DMS 273 treated with DMSO at 0.1 percent for 48 hours (cell line): ENCODE data around the gene ANK3.
A peak's percentile ranks its signal among the peaks of the same experiment; 100 is the strongest.
"Not testable (repeated sequence)": the region's sequence is repeated elsewhere in the genome, so short reads cannot be mapped to it uniquely, and the experiment has no call there.

Experiments used
- DNase-seq: peaks from one replicate; lab custom pipeline; 2025; lab: John Stamatoyannopoulos, UW

The ANK3 gene

DNA sequence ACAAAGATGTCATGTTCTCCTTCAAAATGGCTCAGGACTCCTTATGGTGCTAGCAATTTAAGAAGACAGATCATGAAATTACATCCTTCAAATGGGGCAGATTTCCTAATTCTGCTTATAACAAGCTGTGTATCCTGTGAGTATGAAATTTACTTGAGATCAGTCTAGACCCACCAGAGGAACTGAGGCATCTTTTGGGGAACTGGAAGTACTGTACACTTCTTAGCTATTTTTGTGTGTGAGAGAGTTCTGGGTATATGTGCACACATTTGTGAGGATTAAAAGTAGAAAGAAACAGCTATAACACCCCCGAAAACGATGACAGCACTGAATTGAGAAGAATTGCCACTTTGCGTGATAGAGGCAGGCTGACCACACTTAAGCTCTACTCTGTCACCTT, 296.4 kb downstream of the ANK3 start:
- no peak for DNase-seq

DNA sequence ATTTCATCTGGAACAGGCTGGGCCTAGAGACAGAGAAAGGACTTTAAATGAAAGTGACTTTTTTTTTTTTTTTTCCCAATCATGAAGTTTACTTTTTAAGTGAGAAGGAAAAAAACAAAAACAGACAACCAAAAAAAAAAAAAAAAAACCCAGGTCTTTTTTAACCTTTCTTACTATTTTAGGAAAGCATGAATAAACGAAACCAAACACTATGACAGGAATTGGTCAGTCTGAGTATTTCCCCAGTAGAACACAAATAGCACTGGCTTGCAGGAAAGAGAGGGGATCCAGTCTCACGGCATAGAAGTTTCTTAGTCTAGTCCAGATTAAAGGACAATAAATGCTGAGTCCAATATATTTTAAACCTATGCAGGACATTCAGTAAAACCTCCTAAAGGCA, 302.8 kb downstream of the ANK3 start:
- no peak for DNase-seq

DNA sequence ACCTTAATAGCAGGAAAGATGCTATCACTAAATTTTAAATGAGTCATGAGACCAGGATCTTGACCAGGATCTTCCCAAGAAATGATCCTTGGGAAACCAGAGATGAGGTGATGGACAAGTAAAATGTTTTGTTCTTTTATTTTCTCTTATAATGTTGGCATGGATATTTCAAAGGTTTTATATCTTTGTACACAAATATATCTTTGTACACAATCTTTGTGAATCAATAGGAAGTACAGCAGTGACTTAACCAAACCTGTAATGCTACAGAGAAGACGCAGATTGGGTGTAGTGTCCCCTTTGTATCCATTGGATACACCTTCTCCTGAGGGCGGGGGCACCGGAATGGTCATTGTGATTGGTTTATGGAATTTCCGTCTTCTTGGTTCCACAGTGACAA, 303.3 kb downstream of the ANK3 start:
- no peak for DNase-seq

DNA sequence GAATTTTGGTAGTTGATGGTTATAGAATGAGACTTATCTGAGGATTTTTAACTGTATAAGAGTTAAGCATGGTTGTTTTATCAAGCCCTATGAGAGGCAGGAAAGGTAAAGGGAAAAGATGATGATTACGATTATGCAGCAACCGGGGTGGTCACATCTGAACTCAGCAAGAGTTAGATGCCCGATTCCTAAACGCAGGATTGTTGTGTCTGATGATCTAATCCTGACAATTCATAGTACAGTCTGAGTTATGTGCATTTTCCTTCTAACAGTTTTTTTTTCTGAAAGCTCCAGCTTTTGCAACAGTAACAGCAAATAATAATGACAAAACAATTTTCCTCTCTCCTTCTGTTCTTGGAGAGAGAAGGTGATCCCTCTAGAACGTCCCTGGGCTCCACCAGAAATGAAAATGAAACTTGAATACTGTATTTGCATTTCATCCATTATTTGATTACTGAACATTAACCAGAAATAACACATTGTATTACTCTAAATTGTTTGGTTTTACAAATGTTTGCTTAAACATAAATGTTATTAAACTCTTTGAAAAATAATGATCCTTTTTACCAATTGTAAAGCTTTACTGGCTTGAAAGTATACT, 306.8 kb downstream of the ANK3 start:
- no peak for DNase-seq

DNA sequence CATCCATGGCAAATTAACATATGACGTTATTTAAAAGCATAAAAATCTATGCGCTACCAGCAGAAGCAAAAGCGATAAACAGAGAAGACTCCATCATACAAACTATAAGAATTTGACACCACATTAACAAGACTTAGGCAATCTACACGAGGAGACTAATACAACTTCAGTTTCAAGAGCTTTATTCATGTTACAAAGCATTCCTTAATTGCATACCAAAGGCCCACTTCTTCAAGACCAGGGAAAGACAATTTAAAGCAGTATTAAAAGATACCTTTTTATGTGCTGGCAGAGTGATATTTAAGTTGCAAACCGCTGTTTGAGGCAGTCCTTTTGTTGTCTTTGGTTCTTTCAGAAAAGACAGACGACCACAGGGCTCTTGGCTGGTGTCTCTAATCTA, 307.3 kb downstream of the ANK3 start:
- DNase-seq, result no peak

DNA sequence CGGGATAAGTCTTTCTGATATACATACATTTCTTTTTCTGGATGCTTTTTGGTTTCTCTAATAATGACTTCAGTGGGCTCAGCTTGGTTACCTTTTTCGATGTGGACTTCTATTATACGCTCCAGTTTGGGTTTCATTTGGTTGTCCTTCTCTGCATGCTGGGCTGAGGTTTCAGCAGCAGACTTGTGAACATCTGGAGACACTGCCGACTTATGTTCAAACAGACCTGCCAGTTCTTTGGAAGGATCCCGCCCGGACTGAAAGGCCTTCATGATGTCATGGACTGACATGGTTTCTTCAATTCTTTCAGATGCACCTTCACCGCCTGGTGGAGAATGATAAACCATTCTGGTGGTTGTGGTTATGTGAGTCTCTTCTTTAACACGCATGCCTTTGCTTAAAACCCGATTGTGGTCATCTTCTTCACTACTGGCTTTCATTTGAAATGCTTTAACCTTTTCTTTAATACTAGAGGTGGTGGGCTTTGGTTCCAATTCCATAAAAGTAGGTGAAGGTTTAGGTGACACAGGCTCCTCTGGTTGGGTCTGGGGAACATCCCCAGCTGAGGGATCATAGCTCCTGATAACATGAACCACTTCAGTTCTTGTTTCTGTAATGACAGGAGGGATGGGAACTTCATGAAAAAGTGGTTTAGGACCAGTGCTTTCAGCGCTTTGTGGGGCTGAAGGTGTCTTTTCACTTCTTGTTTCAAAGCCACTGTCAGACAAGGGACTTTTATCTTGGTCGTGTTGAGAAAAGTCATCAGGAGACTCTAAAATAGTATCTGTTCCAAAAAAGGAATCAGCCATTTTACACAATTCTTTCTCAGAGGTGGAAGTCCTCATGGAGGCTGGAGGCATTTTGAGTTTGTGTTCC, 315.7 kb downstream of the ANK3 start:
- DNase-seq, result no peak

DNA sequence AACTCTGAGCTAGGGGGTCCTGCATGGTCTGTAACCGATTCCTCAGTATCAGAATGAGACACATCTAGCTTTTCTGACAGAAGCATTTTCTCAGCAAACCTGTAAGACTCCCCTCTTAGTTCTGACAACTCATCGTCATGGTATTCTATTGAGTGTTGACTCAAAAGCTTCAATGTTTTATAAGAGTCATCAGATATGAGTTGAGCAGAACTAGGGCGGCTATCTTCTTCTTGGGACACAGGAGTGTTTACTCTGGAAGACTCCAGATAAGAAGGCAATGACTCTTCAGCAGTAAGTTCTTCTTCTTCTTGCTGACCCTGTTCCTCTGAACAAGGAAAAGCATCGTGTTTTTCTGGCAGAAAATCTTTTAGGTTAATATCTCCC, 316.3 kb downstream of the ANK3 start:
- DNase-seq, result no peak

DNA sequence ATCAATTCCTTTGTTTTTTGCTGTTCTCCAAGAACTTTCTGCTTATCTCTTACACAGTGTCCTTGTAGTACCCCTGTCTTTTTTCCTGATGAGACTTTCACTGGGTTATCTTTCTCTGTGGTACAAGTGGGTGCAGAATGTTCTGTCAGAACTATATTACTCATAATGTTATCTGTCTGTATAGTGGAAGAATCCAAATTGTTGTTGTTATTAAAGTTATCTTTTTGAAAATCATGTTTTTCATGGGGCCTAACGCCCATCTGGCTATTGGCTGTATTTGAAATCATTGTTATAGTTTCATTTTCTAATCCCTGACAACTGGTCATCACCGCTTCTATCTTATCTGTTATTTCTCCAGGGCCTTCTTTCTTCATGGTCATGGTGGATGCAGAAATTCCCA, 320.4 kb downstream of the ANK3 start:
- DNase-seq, result no peak

DNA sequence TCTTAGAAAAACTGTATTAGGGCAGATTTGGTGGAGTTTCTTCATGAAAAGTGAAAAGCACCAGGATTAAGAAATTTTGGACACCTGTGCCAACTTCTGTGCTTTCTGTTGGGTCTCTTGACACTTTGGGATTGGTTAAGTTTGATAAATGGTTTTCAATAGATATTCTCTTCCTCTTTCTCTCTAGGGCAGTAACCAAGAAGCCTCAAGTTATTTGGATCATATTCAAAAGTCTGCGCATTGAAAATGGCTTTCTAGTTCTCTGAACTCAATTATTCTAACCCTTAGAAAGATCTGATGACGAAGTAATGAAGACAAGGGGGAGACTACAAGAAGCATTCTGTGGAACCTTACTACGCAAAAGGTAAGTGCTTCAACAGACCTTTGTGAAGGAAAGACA, 339.3 kb downstream of the ANK3 start:
- no peak for DNase-seq

DNA sequence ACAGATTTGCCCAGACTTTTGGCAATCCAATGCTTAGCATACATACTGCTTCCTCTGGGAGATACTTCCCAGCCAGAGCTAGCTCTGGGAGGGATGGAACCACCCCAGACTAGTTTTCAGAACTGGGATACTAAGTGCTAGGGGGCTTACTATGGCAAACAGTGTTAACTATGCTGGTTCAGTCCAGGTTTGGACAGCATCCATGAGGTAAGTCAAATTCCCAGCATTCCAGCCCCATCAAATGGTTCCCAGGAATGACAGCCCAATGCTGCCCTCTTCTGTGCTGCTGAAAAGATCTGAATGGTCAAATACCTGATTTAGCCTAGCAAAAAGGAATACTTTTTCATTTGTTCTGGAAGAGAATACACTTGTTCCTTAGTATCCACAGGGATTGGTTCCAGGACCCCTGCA, 341.6 kb downstream of the ANK3 start:
- DNase-seq, result no peak

DNA sequence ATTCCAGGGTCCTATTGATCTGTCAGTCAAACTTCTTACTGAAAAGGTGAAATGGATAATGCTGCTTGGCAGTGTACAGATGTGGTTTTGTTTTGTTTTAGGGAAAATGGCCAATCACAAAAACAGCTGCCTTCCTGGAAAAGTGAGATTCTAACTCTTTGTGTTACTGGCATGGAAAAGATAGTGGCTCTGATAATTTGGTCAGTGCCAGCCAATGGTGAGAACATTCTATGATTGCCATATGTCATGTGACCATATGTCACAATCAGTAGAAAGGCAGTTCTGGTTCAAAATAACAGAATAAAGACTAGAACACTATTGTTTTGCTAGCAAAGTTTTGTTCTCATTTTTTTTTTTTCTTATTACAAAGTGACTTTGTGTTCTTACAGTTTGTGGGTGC, 344.1 kb downstream of the ANK3 start:
- DNase-seq, result no peak

DNA sequence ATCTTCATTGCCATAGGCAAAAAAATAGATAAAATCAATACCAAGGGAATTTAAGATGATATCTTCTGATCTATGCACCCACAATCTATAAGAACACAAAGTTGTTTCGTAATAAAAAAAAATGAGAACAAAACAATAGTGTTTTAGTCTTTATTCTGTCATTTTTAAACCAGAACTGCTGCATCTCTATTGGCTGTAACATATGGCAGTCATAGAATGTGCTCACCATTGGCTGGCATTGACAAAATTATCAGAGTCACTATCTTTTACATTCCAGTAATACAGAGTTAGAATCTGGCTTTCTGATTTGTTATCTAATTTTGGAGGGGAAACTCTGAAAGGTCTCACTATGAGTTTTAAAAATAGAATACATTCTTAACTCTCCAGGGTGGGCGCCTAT, 344.7 kb downstream of the ANK3 start:
- DNase-seq, result no peak

DNA sequence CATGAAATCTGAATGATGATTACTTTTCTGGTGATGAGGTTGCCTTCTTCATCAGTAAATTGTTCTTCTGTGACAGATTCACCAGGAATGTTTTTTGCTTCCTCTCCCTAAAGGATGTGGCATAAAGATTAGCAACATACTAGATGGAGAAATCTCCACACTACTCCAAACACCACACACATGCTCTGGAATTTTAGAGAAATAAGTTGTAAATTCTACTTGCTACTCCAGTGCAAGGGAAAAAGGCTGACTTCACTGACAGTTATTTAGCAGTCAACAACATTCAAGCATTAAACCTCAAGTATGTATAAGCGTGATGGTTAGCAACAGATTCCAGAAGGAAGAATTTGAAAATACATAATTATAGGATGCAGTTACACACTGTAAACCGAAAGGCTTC, 345.4 kb downstream of the ANK3 start:
- no peak for DNase-seq

DNA sequence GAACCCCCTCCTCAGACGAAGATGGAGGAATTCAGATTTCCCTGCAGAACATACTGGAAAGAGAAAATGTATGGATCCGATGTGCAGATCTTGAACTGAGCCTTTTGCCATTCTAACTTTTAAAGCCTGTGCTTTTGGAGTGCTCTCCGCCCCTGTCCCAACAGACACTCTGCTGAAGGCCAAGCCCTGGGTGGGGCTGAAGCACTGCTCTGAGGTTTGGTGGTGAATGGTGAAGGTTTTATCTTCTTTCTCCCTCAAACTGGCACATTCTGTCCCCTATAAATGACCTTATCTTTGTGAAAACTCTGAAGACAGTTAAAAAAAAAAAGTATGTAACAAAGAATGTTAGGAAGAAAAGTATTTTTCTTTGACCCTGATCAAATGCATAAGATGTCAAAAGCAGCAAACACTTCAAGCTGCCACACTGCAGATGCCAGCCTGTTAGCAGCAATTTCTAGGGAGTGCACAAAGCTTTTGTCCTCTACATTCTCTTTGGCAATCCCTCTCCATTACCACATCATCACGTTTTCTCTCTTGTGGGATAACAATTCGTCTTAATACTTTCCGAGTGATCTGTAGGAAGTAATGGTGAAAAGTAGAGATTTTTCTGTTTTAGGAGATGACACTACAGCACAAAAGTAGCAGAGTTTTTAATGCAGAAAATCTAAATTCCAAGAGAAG, 346.0 kb downstream of the ANK3 start:
- DNase-seq, result no peak

DNA sequence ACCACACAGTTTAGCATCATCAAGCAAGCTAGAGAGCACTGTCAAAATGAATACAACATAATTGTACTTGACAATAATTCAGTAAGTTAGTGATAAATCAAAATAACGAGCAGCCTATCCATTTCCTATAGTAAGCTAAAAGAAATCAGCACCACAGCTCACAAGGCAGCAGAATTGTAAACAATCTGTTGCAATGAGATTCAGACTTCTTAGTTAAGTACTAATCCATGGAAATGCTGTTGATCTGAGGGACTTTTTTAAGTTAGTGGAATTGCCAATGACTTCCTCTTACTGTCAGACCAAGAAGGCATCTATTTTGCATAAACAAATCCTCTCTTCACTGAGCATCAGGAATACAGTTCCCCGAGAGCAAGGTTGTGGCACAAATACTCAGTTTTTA, 346.8 kb downstream of the ANK3 start:
- DNase-seq, result no peak

DNA sequence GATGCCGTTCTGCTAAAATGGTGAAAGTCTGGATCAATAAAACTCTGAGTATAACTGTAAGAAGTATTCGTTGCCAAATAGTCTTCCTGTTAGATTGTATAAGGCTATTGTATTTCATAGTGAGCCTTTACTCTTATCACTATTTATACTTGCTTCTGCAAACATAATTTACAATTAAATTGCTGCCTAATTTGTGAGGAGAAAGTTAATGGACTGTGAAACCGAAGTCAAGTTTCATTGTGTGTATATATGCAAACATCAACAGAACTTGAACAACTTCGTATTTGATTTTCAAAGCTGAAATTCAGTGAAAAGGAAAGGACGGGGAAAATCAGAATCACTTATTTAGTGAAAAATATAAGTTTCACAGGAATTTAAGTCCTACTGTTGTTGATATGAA, 347.4 kb downstream of the ANK3 start:
- no peak for DNase-seq

DNA sequence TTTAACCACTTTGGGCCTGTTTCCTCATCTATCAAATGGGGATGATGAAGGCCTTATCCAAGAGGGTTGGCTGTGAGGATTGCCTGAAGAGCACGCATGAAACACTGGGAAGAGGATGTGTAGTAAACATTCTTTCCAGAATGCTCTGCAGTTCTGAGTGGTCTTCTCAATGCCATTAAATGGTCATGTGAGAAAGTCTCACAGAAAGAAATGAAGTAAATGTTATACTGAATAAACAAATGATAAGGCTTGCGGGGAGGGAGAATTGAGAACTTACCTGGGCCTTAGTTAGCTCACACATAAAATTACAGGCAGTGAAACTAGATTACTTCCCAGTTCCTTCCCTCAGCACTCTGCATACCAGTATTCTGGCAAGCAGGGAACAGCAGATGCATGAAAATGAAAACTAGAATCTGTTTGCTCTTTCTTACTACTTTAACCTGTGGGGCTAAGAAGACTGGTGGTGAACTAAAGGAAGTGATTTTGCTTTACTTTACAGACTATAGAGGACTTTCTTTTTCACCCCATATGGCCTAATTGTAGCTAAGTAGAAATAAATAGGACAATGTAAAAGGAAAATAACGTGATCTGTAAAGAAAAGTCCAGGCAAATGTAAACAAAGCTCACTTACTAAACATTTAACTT, 348.1 kb downstream of the ANK3 start:
- no peak for DNase-seq

DNA sequence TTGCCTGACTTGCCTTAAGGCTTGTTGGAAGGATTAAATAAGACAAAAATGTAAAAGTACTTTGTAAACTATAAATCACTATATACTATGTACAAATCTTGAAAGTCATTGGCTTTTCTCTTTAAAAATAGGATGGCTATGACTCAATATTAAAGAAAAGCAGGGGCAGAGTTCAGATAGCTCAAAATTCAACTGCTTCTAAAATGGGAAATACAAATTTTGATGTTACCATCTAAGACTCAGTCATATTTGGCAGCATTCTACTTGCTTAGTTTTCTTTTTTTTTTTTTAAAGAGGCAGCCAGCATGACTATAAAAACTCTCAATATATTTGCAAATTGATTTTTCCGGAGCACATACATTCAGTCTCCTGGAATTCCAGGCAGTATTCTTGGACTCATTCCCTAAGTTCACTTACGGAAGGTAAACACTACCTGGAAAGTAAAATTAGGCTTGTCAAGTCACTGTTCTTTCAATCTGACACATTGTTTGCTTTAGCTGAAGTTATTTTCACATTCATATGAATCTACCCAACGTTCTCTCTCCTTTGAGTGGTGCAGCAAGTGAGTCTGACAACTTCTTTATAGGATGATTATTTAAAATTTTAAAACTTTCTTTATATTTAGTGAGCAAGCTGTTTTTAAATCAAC, 349.5 kb downstream of the ANK3 start:
- no peak for DNase-seq

DNA sequence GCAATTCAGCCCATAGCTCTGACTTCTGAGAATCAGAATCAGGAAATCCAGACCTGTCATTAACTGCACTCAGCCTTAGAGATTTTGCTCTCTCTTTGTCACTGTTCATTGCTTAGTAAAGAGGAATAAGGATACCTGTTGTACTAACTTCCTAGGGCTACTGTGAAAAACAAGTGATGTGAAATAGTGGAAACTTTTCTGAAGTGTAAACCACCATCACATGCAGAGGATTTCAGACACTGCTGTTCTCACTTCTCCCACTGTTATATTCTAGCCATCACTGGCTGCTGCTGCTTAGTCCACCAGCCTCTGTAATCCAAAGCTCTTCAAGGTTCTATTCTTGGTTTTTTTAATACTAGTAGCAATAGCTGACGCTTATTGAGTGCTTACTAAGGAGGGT, 353.7 kb downstream of the ANK3 start:
- no peak for DNase-seq

DNA sequence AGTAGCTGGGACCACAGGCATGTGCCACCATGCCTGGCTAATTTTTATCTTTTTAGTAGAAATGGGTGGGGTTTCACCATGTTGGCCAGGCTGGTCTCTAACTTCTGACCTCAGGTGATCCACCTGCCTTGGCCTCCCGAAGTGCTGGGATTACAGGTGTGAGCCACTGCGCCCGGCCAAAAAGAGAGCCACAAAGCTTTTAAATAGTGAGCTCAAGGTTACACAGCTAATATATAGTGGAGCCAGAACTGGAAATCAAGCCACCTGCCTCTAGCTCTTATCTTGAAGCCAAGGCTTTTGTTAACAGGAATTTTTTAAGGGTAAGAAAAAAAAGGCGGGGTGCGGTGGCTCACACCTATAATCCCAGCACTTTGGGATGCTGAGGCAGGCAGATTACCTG, 354.3 kb downstream of the ANK3 start:
- DNase-seq, result not testable (repeated sequence)

DNA sequence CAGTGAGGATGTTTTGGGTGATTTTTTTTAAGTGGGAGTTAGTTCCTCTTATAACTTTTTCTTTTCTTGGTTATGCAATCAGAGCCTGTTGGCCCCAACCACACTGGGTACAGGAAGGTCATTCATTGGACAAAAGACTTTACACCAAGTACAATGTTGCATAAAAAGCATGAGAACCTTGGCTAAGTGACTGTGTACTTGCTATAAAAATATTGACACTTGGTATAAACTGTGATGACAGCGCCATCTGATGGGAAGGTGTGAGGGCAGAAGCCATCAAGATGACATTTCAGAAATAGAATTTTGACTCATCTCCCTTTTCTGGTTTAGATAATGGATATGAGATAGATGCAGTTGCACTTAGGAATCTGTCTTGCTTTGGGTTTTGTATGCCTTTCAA, 357.0 kb downstream of the ANK3 start:
- DNase-seq, result peak; percentile 18

DNA sequence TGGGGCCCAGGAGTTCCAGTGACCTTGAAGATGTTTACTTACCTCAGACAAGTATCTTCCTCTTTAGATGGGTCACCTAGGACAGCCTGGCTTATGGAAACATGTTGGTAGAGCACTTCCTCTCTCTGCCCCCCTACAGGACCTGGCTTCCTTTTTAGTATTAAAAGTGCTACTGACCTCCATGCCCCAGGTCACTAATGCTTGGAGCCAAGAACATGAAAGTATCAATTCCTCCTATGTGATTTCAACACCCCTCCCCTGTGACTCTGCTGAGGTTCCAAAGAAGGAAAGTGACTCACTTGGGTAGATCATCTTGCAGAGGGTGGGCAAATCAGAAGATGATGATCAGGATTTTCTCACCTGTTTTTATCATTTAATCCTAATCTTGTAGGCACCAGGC, 358.0 kb downstream of the ANK3 start:
- DNase-seq, result no peak
